Muscle layer of duodenum (tissue), 2 donors: ENCODE data around the gene BANF2.

Experiments used
- H3K27ac ChIP-seq: one replicate; pipeline ENCODE4 v1.7.0; 2013; ENCODE audit warnings: mild to moderate bottlenecking, low read length
- H3K27me3 ChIP-seq: one replicate; pipeline ENCODE4 v1.7.0; 2013; ENCODE audit warnings: low read depth, mild to moderate bottlenecking, control low read depth, low read length
- H3K36me3 ChIP-seq, 2 donors: one replicate each; pipeline ENCODE4 v1.7.0; 2013; ENCODE audit warnings: low read length in 2 of 2, control low read depth in 1 of 2, mild to moderate bottlenecking in 1 of 2; ENCODE audit not compliant: insufficient read depth in 2 of 2, control insufficient read depth in 1 of 2
- H3K4me1 ChIP-seq, 2 donors: one replicate each; pipeline ENCODE4 v1.7.0; 2013; ENCODE audit warnings: low read length in 2 of 2, mild to moderate bottlenecking in 2 of 2, control low read depth in 1 of 2, moderate library complexity in 1 of 2; ENCODE audit not compliant: insufficient read depth in 2 of 2, control insufficient read depth in 1 of 2
- H3K4me3 ChIP-seq, 2 donors: one replicate each; pipeline ENCODE4 v1.7.0; 2013; ENCODE audit warnings: low read length in 2 of 2, low read depth in 1 of 2, mild to moderate bottlenecking in 1 of 2
- H3K9me3 ChIP-seq, 2 donors: one replicate each; pipeline ENCODE4 v1.7.0; 2013; ENCODE audit warnings: low read length in 2 of 2, control low read depth in 1 of 2, mild to moderate bottlenecking in 1 of 2; ENCODE audit not compliant: control insufficient read depth in 1 of 2
- donor health status: healthy.

BANF2 gene

GRCh38 chr20:17699931-17700351 is at the start of gene BANF2:
Gene BANF2 (plus strand): TSS chr20:17699966. CDS start chr20:17725026, 25,060 bp downstream.
- no peaks in the 10 kb centered on the region for H3K27me3 ChIP-seq
- no peak within 1 kb of the TSS for H3K27ac ChIP-seq
- no peaks in the 10 kb centered on the region for H3K36me3 ChIP-seq
- H3K4me3 ChIP-seq = no peak within 1 kb of the TSS
- H3K9me3 ChIP-seq = peaks cover 0 to 6% of the 10 kb centered on the region in 2 donors
- no peaks in the 10 kb centered on the region for H3K4me1 ChIP-seq

- Histone ChIP-seq H3K9me3 (no peaks in the 10 kb centered on the region), H3K27me3 (no peaks in the 10 kb centered on the region), H3K4me3 (no peak overlapping the region), H3K4me1 (peaks cover 38 to 74% of the 10 kb centered on the region in 2 donors), H3K36me3 (peaks cover 0 to 8% of the 10 kb centered on the region in 2 donors), H3K27ac (no peak overlapping the region)
These were observed 49.3 kb upstream of the BANF2 start for GRCh38 chr20:17650301-17651128.

GRCh38 chr20:17651129-17651759 is 48.5 kb upstream of the BANF2 start:
- Histone ChIP-seq H3K9me3 (no peaks in the 10 kb centered on the region), H3K27me3 (no peaks in the 10 kb centered on the region), H3K4me1 (peaks cover 36 to 67% of the 10 kb centered on the region in 2 donors), H3K36me3 (peaks cover 0 to 13% of the 10 kb centered on the region in 2 donors), H3K27ac (no peak overlapping the region), H3K4me3 (no peak overlapping the region)

GRCh38 chr20:17651760-17652388 is 47.9 kb upstream of the BANF2 start:
- Histone ChIP-seq H3K36me3 (peaks cover 1 to 14% of the 10 kb centered on the region in 2 donors), H3K27me3 (no peaks in the 10 kb centered on the region), H3K27ac (no peak overlapping the region), H3K4me3 (no peak overlapping the region), H3K9me3 (no peaks in the 10 kb centered on the region), H3K4me1 (peaks cover 30 to 60% of the 10 kb centered on the region in 2 donors)

DNA sequence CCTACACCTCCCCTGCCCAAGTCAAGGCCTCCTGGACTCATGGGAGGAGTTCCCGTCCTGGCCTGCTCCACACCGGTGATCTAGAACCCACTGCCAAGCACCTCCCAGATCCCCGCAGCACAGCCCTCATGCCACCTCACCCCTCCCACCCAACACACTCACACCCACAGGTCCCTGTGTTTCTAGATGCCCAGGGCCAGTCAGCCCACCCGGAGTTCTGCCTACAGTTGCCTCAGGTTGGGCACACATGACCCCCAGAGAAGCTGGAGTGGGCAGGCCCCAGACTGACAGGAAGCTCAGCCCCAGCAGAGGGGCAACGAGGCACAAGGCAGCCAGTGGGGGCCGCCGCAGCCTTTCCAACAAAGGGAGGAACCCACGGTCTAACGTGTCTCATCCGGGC is 47.4 kb upstream of the BANF2 start:
- no peak overlapping the region for H3K27ac ChIP-seq
- peaks cover 5 to 14% of the 10 kb centered on the region in 2 donors for H3K36me3 ChIP-seq
- H3K4me1 ChIP-seq = peaks cover 25 to 59% of the 10 kb centered on the region in 2 donors
- H3K27me3 ChIP-seq = no peaks in the 10 kb centered on the region
- H3K4me3 ChIP-seq = no peak overlapping the region
- no peaks in the 10 kb centered on the region for H3K9me3 ChIP-seq

DNA sequence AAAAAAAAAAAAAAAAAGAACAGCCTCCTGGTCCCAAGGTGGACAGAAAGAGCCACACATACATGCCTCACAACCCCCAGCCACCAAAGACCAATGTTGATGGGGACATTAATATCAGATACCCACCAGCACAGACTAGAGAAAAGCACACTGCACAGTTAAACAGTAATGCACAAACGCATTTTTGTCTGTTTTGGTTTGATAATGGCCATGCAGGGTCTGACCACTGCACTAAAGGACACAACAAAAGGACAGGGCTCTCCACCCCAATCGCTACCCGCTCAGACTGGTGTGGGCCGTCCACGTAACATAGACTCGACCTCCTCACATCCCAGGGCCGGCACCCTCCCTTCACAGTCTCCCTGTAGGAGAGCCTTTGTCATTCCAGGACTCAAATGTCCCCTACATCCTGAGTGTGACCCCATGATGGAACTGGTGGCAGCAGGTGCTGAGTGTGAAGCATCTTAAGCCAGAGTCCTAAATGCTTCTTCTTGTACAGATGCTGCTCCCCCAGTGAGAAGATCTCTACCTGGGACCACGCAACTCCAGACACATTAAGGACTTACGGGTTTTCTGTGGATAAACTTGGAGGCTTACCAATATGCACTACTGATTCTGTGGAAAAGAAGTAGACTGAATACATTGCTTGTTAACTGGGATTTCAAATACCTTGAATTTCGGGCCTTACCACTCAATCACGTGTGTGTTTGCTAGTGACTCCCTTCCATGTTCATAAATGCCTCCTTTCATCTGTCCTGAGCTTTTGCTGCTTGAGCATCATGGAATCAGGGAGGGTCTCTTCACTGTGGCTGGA is 45.7 kb upstream of the BANF2 start:
- Histone ChIP-seq H3K36me3 (peaks cover 17 to 21% of the 10 kb centered on the region in 2 donors), H3K4me3 (no peak overlapping the region), H3K27me3 (no peaks in the 10 kb centered on the region), H3K9me3 (peaks cover 0 to 4% of the 10 kb centered on the region in 2 donors), H3K27ac (no peak overlapping the region), H3K4me1 (peaks cover 15 to 45% of the 10 kb centered on the region in 2 donors)

GRCh38 chr20:17654649-17655285 is 45.0 kb upstream of the BANF2 start:
- H3K27ac ChIP-seq = no peak overlapping the region
- H3K9me3 ChIP-seq = peaks cover 0 to 4% of the 10 kb centered on the region in 2 donors
- no peak overlapping the region for H3K4me3 ChIP-seq
- H3K36me3 ChIP-seq = peaks cover 22 to 23% of the 10 kb centered on the region in 2 donors
- no peaks in the 10 kb centered on the region for H3K27me3 ChIP-seq
- peaks cover 14 to 38% of the 10 kb centered on the region in 2 donors for H3K4me1 ChIP-seq

DNA sequence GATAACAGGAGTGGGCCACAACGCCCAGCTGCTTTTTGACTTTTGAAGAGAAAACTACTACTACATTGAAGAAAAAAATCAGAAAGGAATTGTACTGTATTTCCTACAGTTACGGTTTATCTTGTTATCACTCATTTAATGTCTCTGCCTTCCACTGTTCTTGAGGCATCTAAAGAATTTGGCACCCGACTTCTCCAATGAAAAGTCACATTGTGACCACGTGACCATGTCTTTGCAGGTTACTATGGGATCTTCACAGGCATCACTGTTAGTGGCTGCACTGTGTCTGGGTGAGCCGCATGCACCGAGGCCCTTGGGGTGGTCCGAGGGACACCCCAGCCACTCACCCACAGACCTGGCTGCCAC is 44.5 kb upstream of the BANF2 start:
- Histone ChIP-seq H3K36me3 (peaks cover 27% of the 10 kb centered on the region in 2 donors), H3K9me3 (peaks cover 0 to 4% of the 10 kb centered on the region in 2 donors), H3K4me3 (no peak overlapping the region), H3K27me3 (no peaks in the 10 kb centered on the region), H3K27ac (no peak overlapping the region), H3K4me1 (peaks cover 10 to 33% of the 10 kb centered on the region in 2 donors)

- peaks cover 27 to 32% of the 10 kb centered on the region in 2 donors for H3K36me3 ChIP-seq
- peaks cover 7 to 31% of the 10 kb centered on the region in 2 donors for H3K4me1 ChIP-seq
- no peak overlapping the region for H3K27ac ChIP-seq
- no peaks in the 10 kb centered on the region for H3K27me3 ChIP-seq
- peaks cover 0 to 4% of the 10 kb centered on the region in 2 donors for H3K9me3 ChIP-seq
- H3K4me3 ChIP-seq = no peak overlapping the region
These were observed 43.8 kb upstream of the BANF2 start for GRCh38 chr20:17655865-17656479.
